LHCN-M2 (cell line): ENCODE data around the gene CERS1. TPM values are rescaled to one million over a fixed set of nuclear protein-coding genes. Genes with fewer than 3 reads are reported as not detected.

Source experiments
- DNase-seq: peaks from one replicate; pipeline ENCODE4 v3.0.0-alpha.2; 2012; ENCODE audit warnings: low read depth
- total RNA-seq: library from RNA; depleted of rRNA; stranded (reverse); fragments of >200 nt; gene quantifications from 2 replicates; pipeline ENCODE4 v1.2.3, GENCODE V29; 2014

CERS1 gene
- total RNA-seq, 1 experiment from 2014 or later: 2.5 TPM

DNA sequence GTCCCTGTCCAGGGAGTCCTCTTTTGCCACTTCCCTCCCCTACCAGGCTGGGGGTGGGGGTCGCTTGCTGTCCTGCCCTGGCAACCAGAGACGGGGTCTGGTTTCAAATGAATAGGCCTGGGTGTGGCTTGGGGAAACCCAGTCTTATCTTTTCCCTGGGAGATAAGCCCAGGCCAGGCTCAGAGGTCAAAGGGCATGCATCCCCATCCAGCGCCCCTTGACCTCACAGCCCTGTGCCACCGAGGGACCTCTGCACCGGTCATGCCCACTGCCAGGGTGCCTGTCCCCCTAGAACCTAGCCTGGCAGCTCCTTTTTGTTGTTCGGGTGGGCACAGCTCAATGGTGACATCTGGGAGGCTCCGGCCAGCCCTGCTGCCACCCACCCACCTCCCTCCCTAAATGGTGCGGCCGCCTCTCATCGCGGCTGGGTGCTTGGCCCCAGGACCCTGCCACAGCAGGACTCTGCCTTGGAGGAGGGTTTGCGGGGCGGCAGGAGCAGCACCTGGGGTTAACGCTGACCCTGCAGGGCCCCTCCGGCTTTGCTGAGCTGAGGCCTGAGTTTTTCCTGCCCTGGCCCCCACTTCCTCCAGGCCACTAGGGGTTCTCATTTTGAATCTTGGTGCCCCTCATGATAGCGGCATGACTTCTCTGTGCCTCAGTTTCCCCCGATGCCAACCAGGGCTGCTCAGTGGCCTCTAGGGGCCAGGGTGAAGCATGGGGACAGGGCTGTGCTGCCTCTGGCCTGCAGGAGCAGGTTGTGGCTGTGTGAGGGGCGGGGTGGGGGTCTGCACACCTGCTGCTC lies 2.9 kb upstream of the CERS1 start:
- no peak for DNase-seq

DNA sequence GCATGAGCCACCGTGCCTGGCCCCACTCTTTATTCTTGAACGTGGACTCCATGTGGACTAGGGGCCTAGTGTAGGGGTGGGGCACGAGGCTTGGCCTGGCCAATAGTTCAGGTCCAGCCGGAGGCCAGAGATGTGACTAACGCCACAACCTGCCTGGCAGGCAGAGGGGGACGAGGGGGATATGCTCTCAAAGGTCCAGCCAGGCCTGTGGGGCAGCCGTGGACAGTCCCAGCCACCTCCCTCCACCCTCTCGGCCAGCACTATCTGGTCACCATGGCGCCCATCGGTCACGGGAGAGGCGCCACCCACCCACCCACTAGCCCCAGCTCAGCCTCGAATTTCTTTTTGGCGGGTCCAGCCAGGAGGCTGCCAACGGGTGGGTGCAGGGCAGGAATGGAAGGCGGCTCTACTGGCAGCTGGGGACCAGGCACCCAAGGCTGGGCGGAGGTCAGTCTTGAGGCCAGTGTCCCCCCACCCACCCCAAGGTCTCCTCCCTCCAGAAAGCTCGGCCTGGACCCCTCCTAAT lies 2.2 kb upstream of the CERS1 start:
- DNase-seq: no peak

DNA sequence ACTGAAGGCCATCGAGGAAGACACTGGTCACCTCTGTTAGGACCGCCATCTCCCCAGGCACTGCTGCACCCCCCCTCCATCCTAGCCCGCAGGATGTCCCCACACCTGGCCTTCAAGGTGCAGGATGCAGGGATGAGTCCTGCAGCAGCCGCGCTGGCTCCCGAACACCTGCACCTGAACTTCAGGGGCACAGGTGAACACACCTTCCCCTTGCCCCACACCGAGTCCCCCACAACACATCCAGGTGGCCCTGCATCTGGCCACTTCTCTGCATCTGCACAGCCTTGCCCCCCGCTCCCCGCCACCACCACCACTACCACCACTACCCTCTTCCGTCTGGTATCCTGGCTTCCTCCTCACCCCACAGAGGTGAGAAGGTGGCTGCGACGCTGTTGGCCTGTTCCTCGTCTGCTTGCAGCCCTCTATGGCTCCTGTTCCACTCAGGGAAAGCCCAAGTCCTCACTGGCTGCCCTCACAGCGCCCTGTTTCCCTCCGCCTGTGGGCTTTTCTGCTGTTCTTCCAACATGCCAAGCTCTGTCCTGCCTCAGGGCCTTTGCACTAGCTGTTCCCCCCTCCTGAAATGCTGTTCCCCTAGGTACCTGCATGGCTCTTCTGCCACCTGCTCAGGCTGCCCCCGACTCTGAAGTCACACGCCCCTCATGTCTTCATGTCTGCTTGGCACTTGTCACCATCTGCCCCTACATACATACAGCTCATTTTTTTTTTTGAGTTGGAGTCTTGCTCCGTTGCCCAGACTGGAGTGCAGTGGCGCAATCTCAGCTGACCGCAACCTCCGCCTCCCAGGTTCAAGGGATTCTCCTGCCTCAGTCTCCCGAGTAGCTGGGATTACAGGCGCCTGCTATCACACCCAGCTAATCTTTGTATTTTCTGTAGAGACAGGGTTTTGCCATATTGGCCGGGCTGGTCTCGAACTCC lies 1.4 kb upstream of the CERS1 start:
- no peak for DNase-seq

DNA sequence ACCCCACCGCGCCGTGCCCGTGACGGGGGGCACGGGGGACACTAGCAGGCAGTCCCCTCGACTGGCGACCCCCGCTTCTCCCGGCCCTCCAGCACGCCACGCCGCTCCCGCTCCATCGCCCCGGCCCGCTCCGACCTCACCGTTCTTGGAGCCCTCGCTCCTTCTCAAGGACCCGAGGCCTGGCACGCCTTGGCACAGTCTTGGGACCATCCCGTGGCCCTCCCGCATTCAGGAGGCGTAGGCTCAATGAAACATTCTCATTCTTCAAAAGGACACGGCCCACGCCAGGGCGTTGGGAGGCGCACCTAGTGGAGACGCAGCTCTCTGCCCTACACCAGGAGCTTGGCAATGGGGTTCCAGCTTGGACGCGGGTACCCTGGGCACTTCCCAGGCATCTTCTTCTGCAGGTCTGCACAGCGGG lies 473 bp upstream of the CERS1 start:
- no peak for DNase-seq

DNA sequence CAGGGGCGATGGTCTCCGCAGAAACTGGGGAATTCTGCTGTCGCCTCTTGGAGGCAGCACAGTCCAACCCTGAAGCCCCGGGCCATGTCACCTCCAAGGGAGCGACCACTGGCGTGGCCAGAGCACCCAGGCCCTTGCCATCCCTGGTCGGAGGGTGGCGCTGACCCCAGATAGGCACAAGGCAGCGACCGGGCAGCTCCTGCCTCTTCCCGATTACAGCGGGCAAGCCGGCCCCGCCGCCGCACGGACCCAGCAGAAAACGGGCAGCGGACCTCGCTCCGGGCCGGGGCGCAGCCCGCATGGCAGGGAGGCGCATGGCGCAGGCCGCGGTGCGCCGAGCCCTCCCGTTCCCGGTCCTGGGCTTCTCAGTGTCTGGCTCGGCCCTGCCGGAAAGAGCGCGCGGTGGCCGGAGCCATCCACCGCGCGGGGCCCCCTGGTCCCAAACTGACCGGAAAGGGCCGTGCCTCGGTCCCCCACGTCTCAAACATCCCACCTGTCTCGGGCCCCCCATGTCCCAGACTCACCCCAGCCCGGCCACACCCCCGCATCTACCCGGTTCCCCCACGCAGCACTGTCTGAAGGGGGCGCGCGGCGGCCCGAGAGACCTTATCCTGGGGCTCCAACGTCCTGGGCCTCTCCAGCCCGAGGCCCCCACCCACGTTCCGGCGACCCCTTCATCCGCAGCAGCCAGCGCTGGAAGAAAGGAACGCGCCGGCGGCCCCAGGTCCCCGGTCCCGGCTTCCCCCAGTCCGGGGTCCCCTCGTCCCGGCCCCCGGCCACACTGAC lies 727 bp downstream of the CERS1 start:
- peak; percentile 50 for DNase-seq

DNA sequence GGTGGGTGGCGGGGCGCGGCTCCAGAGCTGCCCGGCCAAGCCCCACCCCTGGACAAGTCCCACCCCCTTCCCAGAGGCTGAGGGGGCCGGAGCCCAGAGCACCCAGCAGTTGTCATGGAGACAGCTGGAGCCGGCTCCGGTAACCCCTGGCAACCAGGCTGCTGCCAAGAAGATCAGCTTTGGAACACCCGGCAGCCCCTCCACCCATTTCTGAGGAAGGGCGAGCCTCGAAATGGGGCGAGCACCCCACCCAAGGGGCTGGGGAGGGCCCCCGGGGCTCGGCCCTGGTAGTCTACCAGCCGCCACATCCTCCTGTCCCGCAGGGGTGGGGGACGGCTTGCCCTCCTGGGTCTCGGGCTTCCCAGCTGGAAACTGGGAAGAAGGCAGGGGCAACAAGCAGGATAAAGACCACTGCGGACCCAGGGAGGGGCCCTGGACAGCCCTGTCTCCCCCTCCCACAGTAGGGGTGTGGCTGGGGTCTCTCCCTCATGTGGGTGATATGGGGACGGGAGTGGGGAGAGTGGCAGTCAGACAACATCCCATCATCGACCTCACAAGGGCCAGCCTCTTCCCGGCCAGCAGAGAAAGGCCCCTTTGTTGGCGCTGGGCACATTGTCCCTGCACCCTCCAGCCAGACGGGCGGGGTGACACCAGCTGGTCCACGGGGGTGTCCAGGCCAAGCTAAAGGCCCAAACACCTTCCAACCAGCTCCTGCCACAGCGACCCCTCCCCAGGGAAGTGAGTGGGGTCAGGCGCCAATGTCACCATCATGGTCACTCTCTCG lies 1.5 kb downstream of the CERS1 start:
- peak; percentile 65 for DNase-seq

DNA sequence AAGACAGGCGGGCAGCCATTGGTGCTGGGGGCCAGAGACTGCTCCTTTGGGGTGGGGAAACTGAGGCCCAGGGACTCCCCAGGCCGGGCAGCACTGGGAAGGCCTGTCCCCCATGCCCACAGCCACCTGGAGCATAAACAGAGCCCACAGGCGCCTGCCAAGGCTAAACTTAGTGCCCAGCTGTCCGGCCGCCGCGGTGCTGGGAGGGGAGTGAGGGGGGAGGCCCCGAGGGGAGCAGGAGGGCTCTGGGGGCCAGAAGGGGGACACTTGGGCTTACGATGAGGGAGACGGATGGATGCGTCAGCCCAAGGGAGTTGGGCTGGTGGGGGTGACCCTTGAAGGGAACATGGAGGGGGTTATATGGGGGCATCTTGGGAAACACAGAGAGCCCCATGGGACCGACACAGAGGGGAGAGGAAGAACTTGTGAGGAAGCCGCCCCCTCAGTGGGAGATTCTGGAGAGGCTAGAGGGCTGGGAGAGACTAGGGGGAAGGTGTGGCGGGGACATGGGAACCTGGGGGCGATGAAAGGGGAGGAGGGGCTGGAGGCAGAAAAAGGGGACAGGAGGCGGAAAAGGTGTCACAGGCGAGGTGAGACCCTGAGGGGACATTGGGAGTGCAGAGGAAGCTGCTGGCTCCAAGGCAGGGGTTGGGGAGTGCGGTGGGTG lies 2.2 kb downstream of the CERS1 start:
- DNase-seq: no peak

DNA sequence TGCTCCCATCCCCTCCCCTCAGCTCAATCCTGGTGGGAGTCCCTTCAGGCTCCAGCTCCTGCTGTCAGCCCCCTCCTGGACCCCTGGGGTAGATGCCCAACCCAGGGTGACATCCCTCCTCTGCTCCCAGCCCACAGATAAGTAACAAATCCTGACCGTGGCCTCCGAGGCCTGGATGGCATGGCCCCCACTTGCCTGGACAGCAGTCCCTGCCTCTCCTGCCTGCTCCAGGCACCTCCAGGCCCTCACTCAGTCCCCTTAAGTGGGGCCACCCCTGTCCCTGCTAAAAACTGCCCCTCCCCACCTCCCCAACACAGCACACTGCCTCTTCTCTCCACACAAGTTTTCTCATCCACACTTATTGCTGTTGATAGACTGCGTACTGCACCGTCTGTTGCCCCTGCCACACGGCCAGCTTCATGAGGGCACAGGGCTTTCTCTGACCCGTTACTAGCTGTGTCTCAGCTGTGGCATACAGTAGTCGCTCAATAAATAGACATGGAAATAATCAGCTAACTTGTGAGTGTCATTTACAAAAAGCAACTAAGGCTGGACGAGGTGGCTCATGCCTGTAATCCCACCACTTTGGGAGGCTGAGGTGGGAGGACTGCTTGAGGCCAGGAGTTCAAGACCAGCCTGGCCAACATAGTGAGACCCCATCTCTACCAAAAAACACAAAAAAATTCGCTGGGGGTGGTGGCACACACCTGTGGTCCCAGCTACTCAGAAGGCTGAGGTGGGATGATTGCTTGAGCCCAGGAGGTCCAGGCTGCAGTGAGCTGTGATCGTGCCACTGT lies 5.8 kb downstream of the CERS1 start:
- DNase-seq: no peak

DNA sequence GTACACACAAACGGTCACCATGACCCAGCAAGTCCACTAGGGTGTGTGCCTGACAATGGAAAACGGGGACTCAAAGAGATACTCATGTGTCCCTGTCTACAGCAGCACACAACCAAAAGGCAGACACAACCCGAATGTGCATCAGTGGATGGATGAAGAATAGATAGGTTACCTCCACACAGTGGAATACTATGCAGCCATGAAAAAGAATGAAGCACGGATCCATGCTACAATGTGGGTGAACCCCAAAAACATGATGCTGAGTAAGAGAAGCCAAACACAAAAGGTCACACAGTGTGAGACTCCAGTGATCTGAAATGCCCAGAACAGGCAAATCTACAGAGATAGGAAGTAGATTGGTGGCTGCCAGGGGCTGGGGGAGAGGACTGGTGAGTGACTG lies 9.0 kb downstream of the CERS1 start:
- DNase-seq: no peak

DNA sequence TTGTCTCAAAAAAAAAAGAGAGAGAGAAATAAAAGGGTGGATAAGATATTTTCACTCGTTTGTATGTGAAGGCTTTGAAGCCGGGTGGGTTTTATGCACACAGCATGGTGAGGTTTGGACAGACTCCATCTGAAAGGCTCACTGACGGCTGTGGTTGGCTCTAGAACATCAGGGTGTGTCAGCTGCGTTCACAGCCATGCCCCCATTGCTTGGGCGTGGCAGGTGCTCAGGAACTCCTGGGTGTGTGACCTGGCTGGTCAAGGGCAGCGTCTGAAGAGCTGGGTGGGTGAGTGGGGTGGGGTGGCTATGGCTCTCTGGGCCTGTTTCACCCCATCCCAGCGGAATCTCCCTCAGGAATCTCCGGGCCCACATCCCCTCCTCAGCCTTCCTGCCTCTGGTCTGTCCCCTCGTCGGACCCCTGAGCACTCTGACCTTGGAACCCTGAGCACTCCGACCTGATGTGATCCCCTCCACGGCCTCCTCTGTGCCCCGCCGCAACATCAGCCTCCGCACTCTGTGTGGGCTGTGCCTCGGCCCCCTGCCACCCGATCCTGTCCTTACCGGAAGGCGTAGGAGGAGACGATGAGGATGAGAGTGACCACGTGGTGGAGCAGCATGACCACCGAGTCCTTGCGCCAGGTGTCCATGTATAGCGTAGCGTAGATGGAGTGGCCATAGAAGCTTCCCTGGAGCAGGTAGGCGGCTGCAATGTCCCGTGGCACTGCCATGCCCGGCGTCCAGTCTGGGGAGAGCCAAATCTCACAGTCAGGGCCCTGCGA lies 12.2 kb downstream of the CERS1 start:
- no peak for DNase-seq

DNA sequence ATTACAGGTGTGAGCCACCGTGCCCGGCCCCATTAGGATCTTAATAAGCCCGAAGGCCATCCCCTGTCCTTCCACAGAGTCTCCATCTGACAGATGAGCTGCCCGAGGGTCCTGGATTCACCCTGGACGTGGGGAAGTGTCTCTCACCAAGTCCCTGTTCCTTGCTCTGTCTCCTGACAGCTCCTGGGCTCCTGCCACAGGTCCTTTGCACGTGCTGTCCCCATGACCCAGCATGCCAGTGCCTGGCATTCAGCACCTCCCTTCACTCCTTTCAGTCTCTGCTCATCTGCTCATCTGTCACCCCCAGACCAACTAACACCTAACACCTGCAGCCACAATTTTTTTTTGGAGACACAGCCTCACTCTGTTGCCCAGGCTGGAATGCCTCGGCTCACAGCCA lies 14.5 kb downstream of the CERS1 start:
- DNase-seq: no peak

DNA sequence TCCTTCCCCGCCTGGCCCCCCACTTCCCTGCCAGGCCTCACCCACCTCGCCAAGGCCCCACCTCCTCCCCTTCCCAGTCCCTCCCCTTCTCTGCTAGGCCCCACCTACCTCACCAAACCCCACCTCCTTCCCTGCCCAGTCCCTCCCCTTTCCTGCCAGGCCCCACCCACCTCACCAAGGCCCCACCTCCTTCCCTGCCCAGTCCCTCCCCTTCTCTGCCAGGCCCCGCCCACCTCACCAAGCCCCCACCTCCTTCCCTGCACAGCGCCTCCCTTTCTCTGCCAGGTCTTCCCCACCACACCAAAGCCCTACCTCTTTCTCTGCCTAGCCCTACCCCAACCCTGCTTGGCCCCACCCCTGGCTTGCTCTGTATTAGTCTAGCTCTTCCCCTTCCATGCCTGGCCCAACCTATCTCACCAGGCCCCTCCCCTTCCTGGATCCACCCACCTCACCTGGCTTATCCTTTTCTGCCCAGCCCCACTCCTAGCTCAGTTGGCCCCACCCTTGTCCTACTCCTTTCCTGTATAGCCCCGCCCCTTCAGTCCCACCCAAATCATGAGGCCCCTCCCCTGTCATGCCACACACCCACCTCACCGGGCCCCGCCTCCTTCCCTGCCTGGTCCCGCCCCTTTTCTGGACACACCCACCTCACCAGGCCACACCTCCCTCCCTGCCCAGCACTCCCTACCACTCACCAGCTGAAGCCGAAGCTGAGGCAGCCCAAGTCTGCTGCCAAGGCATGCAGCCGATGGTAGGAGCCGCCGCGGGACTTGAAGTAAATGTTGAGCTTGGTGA lies 16.2 kb downstream of the CERS1 start:
- DNase-seq: peak; percentile 29

DNA sequence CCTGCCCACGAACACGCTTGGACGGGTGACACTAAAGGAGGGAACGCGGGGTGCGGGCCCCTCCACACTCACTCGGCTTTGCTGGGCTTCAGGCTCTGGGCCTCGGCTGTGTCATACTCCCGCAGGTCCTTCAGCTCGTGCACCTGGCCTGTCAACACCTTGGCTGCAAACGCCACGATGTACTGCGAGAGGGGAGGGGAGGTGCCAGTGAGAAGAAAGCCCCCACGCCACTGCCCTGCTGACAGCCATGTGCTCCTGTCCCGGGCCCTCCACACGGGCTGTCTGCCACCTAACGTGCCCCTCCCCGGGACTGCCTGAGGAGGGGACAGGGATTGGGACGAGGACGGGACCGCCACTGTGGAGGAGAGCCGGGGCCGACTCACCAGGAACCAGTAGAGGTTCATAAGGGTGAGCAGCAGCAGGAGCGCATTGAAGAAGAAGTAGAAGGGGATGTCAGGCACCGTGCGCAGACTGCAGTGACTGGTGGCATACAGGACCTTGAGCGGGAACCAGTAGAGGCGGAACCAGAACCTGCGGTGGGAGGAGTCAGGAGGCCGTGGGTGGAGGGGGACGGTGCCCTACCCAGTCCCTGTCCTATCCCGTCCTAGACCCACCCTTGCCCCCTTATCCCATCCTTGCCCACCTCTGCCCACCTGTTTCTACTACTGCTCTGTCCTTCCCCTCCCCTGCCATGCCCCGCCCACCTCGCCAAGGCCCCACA lies 16.9 kb downstream of the CERS1 start:
- no peak for DNase-seq

DNA sequence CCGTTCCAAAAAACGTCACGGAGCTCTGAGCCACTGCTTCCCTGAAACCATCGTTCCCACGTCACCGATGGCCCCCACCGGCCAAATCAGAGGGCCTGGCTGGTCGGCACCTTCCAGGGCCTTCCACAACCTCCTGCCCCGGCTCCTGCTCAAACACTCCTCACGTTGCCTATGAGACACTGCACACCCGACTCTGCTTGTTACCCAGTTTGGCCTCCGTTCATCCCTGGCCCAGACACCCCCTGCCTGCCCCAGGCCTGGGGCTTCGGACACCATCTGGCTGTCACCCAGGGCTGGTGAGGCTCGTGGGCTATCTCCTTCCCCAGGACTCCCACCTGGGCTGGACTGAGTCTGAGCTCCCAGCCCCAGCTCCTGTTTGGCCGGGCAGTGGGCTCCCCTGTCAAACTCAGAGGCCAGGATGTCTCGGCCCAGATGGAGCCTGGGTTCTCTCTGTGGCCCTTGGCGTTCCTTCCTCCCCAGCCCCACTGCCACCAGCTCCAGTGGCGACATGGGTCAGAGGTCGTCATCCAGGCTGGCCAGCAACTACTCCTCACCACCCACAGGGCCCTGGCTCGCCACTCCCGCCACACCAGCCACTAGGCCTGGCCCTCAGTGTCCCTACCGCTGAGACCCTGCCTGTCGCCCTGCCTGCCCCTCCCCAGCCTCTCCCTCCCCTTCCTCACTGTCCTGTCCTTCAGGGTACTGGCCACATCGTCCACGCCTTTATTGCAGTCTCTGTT lies 17.7 kb downstream of the CERS1 start:
- DNase-seq: no peak

DNA sequence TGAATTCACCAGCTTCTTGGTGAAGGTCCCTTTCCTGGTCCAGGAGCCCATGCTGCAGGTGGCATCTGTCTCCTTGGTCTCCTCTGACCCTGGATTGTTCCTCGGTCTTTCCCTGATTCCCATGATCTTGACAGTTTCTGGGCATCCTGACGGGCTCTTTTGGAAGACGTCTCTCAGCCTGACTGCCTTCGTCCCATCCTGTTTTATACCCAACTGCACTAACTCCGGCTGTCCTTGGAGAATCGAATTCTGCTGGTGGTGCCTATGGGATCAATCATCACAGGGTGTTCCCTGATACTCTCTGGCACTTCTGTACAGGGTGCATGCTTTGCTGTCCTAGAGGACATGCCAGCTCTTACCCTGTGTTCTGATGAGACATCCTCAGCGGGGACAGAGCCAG lies 19.1 kb downstream of the CERS1 start:
- DNase-seq: no peak

DNA sequence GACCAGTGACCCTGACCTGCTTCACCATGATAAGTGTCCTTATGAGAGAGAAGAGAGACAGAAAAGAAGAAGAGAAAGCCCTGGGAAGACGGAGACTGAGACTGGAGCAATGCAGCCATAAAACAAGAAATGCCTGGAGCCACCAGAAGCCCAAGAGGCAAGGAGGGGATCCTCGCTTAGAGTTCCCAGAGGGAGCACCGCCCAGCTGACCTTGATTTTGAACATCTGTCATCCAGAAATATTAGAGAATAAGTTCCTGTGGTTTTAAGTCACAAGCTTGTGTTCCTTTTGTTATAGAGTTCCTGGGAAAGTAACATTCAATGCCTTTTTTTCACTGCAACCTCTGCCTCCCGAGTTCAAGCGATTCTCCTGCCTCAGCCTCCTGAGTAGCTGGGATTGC lies 20.2 kb downstream of the CERS1 start:
- DNase-seq: peak; percentile 41
